ENCODE measurements around the gene DGKG. TPM values are rescaled to one million over a fixed set of nuclear protein-coding genes. Genes with fewer than 3 reads are reported as not detected.

Gene DGKG
- total and polyA plus RNA-seq, 3 donors from 2014 or later = 0.68 to 1.2 (median 1.1) TPM

DNA sequence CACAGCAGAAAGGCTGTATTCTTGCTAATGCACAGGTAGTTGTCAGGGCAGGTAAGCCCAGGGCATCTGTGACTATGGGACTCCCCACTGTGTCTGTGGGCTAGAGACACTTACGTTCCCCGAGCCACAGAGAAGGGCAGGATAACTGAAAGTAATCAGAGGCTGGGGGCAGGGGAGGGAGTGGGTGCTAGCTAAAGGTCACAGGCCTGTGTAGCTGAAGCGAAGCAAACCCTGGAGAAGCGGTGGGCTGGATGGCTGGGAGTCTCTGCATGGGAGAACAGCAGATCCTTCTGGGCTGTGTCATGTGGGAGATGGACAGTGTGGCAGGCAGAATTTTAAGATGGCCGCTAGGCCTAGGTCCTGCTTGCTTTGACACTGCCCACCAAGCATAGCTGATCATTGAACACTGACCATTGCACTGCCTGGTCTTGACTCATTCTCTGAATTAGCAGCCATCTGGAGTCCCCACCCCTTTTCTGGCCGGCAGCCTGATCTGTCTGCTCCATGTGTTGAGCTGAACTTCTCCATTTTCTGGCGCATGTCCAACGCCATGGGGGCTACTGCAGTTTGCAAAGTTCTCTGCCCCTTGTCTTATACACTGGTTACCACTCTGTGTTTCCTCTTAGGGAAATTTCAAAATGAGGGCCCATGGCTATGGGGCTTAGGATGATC, 110.0 kb downstream of the DGKG start:
- Histone ChIP-seq H3K4me1 (no peaks in the 10 kb centered on the region), H3K9me3 (no peaks in the 10 kb centered on the region), H3K27me3 (no peaks in the 10 kb centered on the region), H3K27ac (no peak overlapping the region), H3K4me3 (no peak overlapping the region), H3K36me3 (ENCODE audit: low read depth, missing control alignments) (no peaks in the 10 kb centered on the region)
- no peak for TF ChIP-seq POLR2A (IDR thresholded peaks at IDR 0.05)
- TF ChIP-seq, protein P1, sequence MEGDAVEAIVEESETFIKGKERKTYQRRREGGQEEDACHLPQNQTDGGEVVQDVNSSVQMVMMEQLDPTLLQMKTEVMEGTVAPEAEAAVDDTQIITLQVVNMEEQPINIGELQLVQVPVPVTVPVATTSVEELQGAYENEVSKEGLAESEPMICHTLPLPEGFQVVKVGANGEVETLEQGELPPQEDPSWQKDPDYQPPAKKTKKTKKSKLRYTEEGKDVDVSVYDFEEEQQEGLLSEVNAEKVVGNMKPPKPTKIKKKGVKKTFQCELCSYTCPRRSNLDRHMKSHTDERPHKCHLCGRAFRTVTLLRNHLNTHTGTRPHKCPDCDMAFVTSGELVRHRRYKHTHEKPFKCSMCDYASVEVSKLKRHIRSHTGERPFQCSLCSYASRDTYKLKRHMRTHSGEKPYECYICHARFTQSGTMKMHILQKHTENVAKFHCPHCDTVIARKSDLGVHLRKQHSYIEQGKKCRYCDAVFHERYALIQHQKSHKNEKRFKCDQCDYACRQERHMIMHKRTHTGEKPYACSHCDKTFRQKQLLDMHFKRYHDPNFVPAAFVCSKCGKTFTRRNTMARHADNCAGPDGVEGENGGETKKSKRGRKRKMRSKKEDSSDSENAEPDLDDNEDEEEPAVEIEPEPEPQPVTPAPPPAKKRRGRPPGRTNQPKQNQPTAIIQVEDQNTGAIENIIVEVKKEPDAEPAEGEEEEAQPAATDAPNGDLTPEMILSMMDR (IDR thresholded peaks at IDR 0.05) = no peak
- no peak for DNase-seq
- WGBS, 2 donors = 89 to 94% methylated on average over 7 to 8 of the region's 8 CpGs
- intact Hi-C loops (cut with DNase I; ENCODE audit: low total_unique reads) = no loop called here

DNA sequence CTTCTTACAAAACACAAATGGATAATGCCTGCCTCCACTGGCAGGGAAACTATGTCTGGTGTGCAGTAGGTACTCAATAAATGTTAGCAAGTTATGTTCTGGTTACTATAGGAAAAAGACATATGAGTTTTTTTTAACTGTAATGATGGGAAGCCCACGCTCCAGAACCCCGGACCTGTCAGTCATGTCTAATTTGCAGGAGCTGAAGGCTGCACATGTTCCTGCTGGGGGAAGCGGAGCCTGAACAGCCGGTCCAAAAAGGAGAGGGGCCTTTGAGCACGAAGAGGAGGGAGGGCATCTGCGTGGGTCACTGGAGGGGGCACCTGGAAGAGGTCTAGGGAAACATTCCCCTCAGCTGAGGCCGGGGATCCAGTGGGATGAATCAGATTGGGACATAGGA, 113.2 kb downstream of the DGKG start:
- no peak overlapping the region for H3K4me3 ChIP-seq
- no peak overlapping the region for H3K27ac ChIP-seq
- no peaks in the 10 kb centered on the region for H3K9me3 ChIP-seq
- DNase-seq = no peak
- intact Hi-C loops (cut with DNase I; ENCODE audit: low total_unique reads) = loop anchor here (10.0 kb wide), 1 partner anchor 264 kb away; no protein-coding TSS in a partner anchor
- H3K36me3 ChIP-seq (ENCODE audit: low read depth, missing control alignments) = no peaks in the 10 kb centered on the region
- H3K27me3 ChIP-seq = no peaks in the 10 kb centered on the region
- 86 to 87% methylated on average over 7 of the region's 7 CpGs for whole genome bisulfite sequencing, 2 donors
- no peaks in the 10 kb centered on the region for H3K4me1 ChIP-seq
- no peak for TF ChIP-seq POLR2A (IDR thresholded peaks at IDR 0.05)
- TF ChIP-seq, protein P1 (IDR thresholded peaks at IDR 0.05) = no peak

DNA sequence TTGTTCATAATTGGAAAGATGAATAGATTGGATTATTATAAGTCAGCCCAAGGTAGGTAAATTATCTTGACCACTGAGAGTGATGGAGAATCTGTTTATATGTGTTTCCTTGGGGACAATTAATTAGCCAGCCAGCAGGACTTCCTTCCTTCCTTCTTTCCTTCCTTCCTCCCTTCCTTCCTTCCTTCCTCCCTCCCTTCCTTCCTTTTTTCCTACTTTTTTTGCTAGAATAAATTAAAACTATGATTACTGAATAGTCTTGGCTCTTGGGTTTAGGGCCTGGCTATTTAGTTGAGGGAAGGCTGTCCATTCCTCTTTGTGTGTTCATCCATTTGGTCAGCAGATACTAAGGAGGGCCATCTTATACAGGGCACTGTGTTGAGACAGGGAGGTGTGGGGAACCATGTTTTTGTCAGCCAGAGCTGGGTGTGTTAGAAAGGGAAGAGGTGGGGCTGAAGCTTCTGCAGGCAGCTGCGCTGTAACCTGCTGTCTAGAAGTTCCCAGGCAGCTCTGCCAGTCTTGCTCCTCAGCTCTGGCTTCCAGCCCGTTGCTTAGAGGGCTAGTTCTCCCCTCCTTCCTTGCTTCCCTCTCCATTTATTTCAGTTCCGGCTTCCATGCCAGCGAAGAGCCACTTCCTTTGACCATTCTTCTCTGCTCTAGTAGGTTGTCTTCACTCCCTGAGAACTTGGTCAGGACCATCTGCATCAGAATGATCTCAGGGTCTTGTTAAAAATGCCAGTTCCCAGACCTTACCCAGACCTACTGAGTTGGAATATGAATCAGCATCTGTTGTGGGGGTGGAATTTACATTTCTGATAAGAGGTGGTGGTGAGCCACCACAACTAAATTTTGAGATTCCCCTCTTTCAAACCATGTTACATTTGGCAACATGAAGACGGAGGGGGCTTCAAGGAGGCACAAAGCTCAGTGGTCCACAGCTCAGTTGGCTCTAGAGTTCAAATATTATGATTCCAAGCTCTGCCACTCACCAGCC, 113.9 kb downstream of the DGKG start:
- TF ChIP-seq POLR2A (IDR thresholded peaks at IDR 0.05) = no peak
- TF ChIP-seq, protein P1 (IDR thresholded peaks at IDR 0.05) = no peak
- Histone ChIP-seq H3K27me3 (no peaks in the 10 kb centered on the region), H3K27ac (no peak overlapping the region), H3K9me3 (no peaks in the 10 kb centered on the region), H3K4me1 (no peaks in the 10 kb centered on the region), H3K36me3 (ENCODE audit: low read depth, missing control alignments) (no peaks in the 10 kb centered on the region), H3K4me3 (no peak overlapping the region)
- 77 to 87% methylated on average over 5 of the region's 5 CpGs for WGBS, 2 donors
- intact Hi-C loops (cut with DNase I; ENCODE audit: low total_unique reads) = loop anchor here (10.0 kb wide), 1 partner anchor 263 kb away; no protein-coding TSS in a partner anchor
- DNase-seq = no peak

DNA sequence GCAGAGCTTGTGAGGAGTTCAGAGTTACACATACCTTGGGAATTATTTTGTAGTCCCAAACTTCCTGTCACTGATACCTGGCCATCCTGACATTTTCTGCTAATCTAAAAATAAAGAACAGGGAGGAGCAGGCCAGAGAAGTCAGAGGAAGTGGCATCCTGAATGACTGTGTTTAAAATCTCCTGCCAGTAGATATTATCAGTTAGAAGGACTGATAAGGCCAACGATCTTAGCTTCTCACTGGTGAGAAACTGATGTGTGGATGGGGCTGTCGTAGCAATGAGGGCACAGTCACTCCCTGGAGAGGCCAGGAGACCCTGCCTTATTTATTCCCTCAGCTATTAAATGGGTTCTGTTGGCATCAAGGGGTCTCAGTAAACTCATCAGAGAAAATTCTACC, 115.1 kb downstream of the DGKG start:
- DNase-seq = no peak
- WGBS, 2 donors = 64 to 69% methylated on average over 2 of the region's 2 CpGs
- TF ChIP-seq, protein P1 (IDR thresholded peaks at IDR 0.05) = no peak
- no peak for TF ChIP-seq POLR2A (IDR thresholded peaks at IDR 0.05)
- intact Hi-C loops (cut with DNase I; ENCODE audit: low total_unique reads) = loop anchor here (10.0 kb wide), 1 partner anchor 262 kb away; no protein-coding TSS in a partner anchor
- Histone ChIP-seq H3K27ac (no peak overlapping the region), H3K4me1 (no peaks in the 10 kb centered on the region), H3K36me3 (ENCODE audit: low read depth, missing control alignments) (no peaks in the 10 kb centered on the region), H3K9me3 (no peaks in the 10 kb centered on the region), H3K4me3 (no peak overlapping the region), H3K27me3 (no peaks in the 10 kb centered on the region)

All from testis (tissue), 3 donors.